Measurements from ENCODE around the gene OR5K3. TPM values are rescaled to one million over a fixed set of nuclear protein-coding genes. Genes with fewer than 3 reads are reported as not detected.

Gene OR5K3, protein sequence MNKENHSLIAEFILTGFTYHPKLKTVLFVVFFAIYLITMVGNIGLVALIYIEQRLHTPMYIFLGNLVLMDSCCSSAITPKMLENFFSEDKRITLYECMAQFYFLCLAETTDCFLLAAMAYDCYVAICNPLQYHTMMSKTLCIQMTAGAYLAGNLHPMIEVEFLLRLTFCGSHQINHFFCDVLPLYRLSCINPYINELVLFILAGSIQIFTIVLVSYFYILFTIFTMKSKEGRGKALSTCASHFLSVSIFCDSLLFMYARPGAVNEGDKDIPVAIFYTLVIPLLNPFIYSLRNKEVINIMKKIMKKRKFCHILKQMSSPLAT
- not detected for total RNA-seq

GRCh38 chr3:98390366-98390765, at the start of gene OR5K3:
TSS of gene OR5K3 (plus strand) at chr3:98390666. CDS start at chr3:98390666, 0 bp downstream.
- no peak within 1 kb of the TSS for H3K27ac Mint-ChIP-seq
- intact Hi-C loops (cut with micrococcal nuclease), result no loop called here
- TF ChIP-seq, protein P1, sequence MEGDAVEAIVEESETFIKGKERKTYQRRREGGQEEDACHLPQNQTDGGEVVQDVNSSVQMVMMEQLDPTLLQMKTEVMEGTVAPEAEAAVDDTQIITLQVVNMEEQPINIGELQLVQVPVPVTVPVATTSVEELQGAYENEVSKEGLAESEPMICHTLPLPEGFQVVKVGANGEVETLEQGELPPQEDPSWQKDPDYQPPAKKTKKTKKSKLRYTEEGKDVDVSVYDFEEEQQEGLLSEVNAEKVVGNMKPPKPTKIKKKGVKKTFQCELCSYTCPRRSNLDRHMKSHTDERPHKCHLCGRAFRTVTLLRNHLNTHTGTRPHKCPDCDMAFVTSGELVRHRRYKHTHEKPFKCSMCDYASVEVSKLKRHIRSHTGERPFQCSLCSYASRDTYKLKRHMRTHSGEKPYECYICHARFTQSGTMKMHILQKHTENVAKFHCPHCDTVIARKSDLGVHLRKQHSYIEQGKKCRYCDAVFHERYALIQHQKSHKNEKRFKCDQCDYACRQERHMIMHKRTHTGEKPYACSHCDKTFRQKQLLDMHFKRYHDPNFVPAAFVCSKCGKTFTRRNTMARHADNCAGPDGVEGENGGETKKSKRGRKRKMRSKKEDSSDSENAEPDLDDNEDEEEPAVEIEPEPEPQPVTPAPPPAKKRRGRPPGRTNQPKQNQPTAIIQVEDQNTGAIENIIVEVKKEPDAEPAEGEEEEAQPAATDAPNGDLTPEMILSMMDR (IDR thresholded peaks at IDR 0.05), result no peak
- ChIA-PET POLR2A (no interaction called here), CTCF (no interaction called here)
- no peaks in the 10 kb centered on the region for H3K36me3 Mint-ChIP-seq (ENCODE audit: low read depth)
- DNase-seq (no peak), ATAC-seq (no peak)
- H3K9me3 Mint-ChIP-seq, result no peaks in the 10 kb centered on the region
- peaks cover 13% of the 10 kb centered on the region for H3K27me3 Mint-ChIP-seq
- no peak within 1 kb of the TSS for H3K4me3 Mint-ChIP-seq
- H3K4me1 Mint-ChIP-seq (ENCODE audit: low read depth), result no peaks in the 10 kb centered on the region

- TF ChIP-seq, protein P1 (IDR thresholded peaks at IDR 0.05), result no peak
These were observed 48.7 kb upstream of the OR5K3 start for GRCh38 chr3:98341758-98342157.

DNA sequence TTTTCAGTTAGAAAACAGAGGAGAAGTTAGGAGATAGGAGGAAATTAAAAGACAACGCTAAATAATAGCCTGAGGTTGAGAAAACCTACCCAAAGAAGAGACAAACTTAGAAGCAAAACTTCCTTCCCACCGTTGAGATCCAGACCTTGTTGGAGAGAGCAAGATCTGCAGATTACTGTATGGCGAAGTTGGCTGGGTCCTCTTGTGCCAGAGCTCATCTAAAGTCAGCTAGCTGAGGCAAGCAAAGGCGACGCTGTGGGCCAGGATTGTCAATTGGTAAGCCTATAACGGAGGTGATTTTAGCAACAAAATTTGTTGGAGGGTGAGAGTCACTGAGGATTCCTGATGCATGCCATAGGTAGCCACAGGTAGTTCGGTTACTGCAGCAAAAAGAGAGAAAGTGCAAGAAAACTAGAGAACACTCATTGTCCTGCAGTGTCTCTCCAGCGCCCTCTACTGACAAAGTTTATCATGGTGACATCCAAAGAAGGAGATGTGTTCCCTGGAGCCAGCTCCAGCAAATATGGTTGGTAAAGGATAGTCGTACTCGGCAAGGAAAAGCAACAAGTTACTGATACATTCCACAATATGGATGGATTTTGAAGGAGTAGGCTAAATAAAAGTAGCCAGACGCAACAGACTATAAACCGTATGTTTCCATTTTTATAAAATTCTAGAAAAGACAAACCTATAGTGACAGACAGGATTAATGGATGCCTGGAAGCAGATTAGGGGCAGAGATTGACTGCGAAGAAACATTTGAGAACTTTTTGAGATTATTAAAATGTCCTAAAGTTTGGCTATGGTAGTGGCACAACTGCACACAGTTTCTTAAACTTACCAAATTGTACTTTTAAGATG, 46.6 kb upstream of the OR5K3 start:
- ATAC-seq (peak; percentile 37), DNase-seq (peak; percentile 51)
- H3K4me1 Mint-ChIP-seq (ENCODE audit: low read depth), result no peaks in the 10 kb centered on the region
- H3K27ac Mint-ChIP-seq, result no peak overlapping the region
- TF ChIP-seq, protein P1 (IDR thresholded peaks at IDR 0.05), result peak; percentile 77
- no peaks in the 10 kb centered on the region for H3K36me3 Mint-ChIP-seq (ENCODE audit: low read depth)
- POLR2A ChIA-PET, result no interaction called here
- no peaks in the 10 kb centered on the region for H3K9me3 Mint-ChIP-seq
- intact Hi-C loops (cut with micrococcal nuclease), result loop anchor here (10.0 kb wide), 1 partner anchor 231 kb away; no protein-coding TSS in a partner anchor
- H3K27me3 Mint-ChIP-seq, result peaks cover 12% of the 10 kb centered on the region
- H3K4me3 Mint-ChIP-seq, result no peak overlapping the region
- CTCF ChIA-PET, result interaction anchor here (0.6 to 2.3 kb wide), 23 partner anchors 11 to 415 kb away, joined by 3 to 13 read pairs (median 4); no protein-coding TSS in a partner anchor

More at GRCh38 chr3:98341758-98342157, 48.7 kb upstream of the OR5K3 start:
- Mint-ChIP-seq H3K4me1 (ENCODE audit: low read depth) (no peaks in the 10 kb centered on the region), H3K36me3 (ENCODE audit: low read depth) (no peaks in the 10 kb centered on the region), H3K27me3 (peaks cover 7% of the 10 kb centered on the region), H3K27ac (no peak overlapping the region), H3K4me3 (no peak overlapping the region), H3K9me3 (no peaks in the 10 kb centered on the region)
- intact Hi-C loops (cut with micrococcal nuclease), result loop anchor here (10.0 kb wide), 1 partner anchor 233 kb away; no protein-coding TSS in a partner anchor
- ChIA-PET CTCF (no interaction called here), POLR2A (no interaction called here)
- ATAC-seq (no peak), DNase-seq (no peak)

- CTCF ChIA-PET, result no interaction called here
These were observed 40.4 kb upstream of the OR5K3 start for GRCh38 chr3:98350082-98350481.

More at GRCh38 chr3:98350082-98350481, 40.4 kb upstream of the OR5K3 start:
- no peak for DNase-seq
- intact Hi-C loops (cut with micrococcal nuclease), result no loop called here
- no peaks in the 10 kb centered on the region for H3K9me3 Mint-ChIP-seq
- peaks cover 10% of the 10 kb centered on the region for H3K27me3 Mint-ChIP-seq
- POLR2A ChIA-PET, result no interaction called here
- TF ChIP-seq, protein P1 (IDR thresholded peaks at IDR 0.05), result no peak
- H3K4me3 Mint-ChIP-seq, result no peak overlapping the region
- no peak for ATAC-seq
- H3K36me3 Mint-ChIP-seq (ENCODE audit: low read depth), result no peaks in the 10 kb centered on the region
- no peak overlapping the region for H3K27ac Mint-ChIP-seq
- H3K4me1 Mint-ChIP-seq (ENCODE audit: low read depth), result no peaks in the 10 kb centered on the region

Measured in activated CD8-positive, alpha-beta T cell treated with anti-CD3 and anti-CD28 coated beads for 36 hours (primary cell).